ENCODE measurements around the gene MATN1. TPM values are rescaled to one million over a fixed set of nuclear protein-coding genes. Genes with fewer than 3 reads are reported as not detected.

MATN1 gene
- total RNA-seq, 1 experiment from 2014 or later = 0.12 TPM

GRCh38 chr1:30746212-30747032 is 23.0 kb upstream of the MATN1 start:
- no peaks in the 10 kb centered on the region for H4K20me1 ChIP-seq (ENCODE audit: insufficient read depth)
- intact Hi-C loops (cut with micrococcal nuclease) = no loop called here
- no peak overlapping the region for H2AFZ ChIP-seq (ENCODE audit: low read depth, low read length, poor library complexity, severe bottlenecking)
- no peak overlapping the region for H3K9ac ChIP-seq (ENCODE audit: low read length)
- no peaks in the 10 kb centered on the region for H3K27me3 ChIP-seq (ENCODE audit: insufficient read depth, low read length)
- ATAC-seq = no peak
- no peak overlapping the region for H3K4me2 ChIP-seq (ENCODE audit: low read length)
- H3K9me3 ChIP-seq (ENCODE audit: control insufficient read depth in 1 of 2, insufficient read depth in 1 of 2, low read depth in 1 of 2, low read length in 2 of 2) = no peaks in the 10 kb centered on the region
- peaks cover 2 to 19% of the 10 kb centered on the region in 2 experiments; a peak in 3 of 4 replicates for H3K4me1 ChIP-seq (ENCODE audit: control insufficient read depth in 1 of 2, insufficient read depth in 2 of 2, low read length in 2 of 2)
- TF ChIP-seq CTCF (IDR thresholded peaks at IDR 0.05 in 2 of 3, conservative IDR thresholded peaks at IDR 0.05 in 1 of 3; ENCODE audit: borderline replicate concordance in 1 of 3, insufficient read depth in 1 of 3, low read depth in 2 of 3, low read length in 2 of 3) = no peak
- TF ChIP-seq REST (IDR thresholded peaks at IDR 0.05; ENCODE audit: low read depth) = no peak
- no peak for TF ChIP-seq ZFX (IDR thresholded peaks at IDR 0.05)
- no peak for TF ChIP-seq FOSL1 (IDR thresholded peaks at IDR 0.05; ENCODE audit: low read depth)
- TF ChIP-seq POLR2AphosphoS5 (IDR thresholded peaks at IDR 0.05; ENCODE audit: low read depth, low read length) = no peak
- no peak for TF ChIP-seq EZH2 (IDR thresholded peaks at IDR 0.05)
- no peak for TF ChIP-seq JUND (IDR thresholded peaks at IDR 0.05)
- no peak for TF ChIP-seq ELF1 (IDR thresholded peaks at IDR 0.05; ENCODE audit: borderline replicate concordance, low read depth)
- TF ChIP-seq CEBPB (IDR thresholded peaks at IDR 0.05; ENCODE audit: low read depth) = no peak
- no peak for TF ChIP-seq ATF3 (IDR thresholded peaks at IDR 0.05)
- no peak for TF ChIP-seq CBX3 (IDR thresholded peaks at IDR 0.05; ENCODE audit: low read depth)
- TF ChIP-seq MAX (IDR thresholded peaks at IDR 0.05) = no peak
- no peak for TF ChIP-seq RAD21 (IDR thresholded peaks at IDR 0.05; ENCODE audit: low read depth)
- TF ChIP-seq SIN3A (IDR thresholded peaks at IDR 0.05; ENCODE audit: low read depth) = no peak
- RAD21 ChIA-PET (ENCODE audit: low non-redundant PET in 1 of 2, low total read pairs in 2 of 2, uncharacterized antibody in 2 of 2, unreplicated experiment in 2 of 2) = no interaction called here
- no peak for DNase-seq (ENCODE audit: low read depth, low spot score)
- no peaks in the 10 kb centered on the region for H3K79me2 ChIP-seq (ENCODE audit: insufficient read depth, low read length)
- no peaks in the 10 kb centered on the region for H3K9me2 ChIP-seq (ENCODE audit: insufficient read depth)
- no peaks in the 10 kb centered on the region for H3K36me3 ChIP-seq (ENCODE audit: control insufficient read depth in 1 of 2, insufficient read depth in 2 of 2, low read length in 2 of 2)
- BruUV-seq (replicated peaks) = no TSS peak
- POLR2A ChIA-PET = no interaction called here
- H3K27ac ChIP-seq (ENCODE audit: low read depth, low read length) = no peak overlapping the region
- H3K4me3 ChIP-seq (replicated peaks in 1 of 2; ENCODE audit: low read depth in 1 of 2, low read length in 2 of 2) = no peak overlapping the region
- CTCF ChIA-PET = interaction anchor here (1.1 to 1.8 kb wide), 2 partner anchors 28 to 33 kb away, joined by 3 to 5 read pairs; no protein-coding TSS in a partner anchor
